NCI-H2081 treated with DMSO at 0.1 percent for 48 hours (cell line): ENCODE results near the gene SIPA1.
"Not testable (repeated sequence)": the region's sequence is repeated elsewhere in the genome, so short reads cannot be mapped to it uniquely, and the experiment has no call there.

Experiments used
- DNase-seq: peaks from one replicate; lab custom pipeline; 2025; lab: John Stamatoyannopoulos, UW

Gene SIPA1

GRCh38 chr11:65624931-65625627, 12.8 kb upstream of the SIPA1 start:
- DNase-seq: no peak

GRCh38 chr11:65625628-65626342, 12.1 kb upstream of the SIPA1 start:
- DNase-seq: no peak

DNA sequence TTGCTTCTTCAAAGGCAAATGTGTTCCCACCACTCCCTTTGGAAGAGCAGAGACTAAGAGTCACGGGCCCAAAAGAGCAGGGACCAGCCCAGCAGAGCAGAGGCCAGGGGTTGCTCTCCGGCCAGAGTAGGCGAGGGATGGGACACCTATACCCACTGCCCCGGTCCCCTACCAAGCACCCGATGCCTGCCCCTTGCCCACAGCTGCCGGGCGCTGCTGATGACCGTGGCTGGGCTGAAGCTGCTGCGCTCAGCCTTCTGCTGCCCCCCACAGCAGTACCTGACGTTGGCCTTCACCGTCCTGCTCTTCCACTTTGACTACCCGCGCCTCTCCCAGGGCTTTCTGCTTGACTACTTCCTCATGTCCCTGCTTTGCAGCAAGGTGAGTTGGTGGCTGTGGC, 10.7 kb upstream of the SIPA1 start:
- no peak for DNase-seq

DNA sequence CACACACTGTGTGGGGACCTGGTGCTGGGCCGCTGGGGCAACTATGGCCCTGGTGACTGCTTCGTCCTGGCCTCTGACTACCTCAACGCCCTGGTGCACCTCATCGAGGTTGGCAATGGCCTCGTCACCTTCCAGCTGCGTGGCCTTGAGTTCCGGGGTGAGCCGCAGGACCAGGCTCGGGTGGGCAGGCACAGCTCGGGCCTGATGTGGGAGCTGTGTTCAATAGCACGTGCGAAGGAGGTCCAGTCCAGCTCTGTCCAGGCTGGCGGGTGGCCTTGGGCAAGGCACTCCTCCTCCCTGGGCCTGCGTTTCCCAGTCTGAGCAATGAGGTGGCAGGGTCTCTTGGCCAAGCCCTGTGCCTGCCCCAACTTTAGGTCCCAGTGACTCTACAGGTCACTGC, 8.3 kb upstream of the SIPA1 start:
- no peak for DNase-seq

DNA sequence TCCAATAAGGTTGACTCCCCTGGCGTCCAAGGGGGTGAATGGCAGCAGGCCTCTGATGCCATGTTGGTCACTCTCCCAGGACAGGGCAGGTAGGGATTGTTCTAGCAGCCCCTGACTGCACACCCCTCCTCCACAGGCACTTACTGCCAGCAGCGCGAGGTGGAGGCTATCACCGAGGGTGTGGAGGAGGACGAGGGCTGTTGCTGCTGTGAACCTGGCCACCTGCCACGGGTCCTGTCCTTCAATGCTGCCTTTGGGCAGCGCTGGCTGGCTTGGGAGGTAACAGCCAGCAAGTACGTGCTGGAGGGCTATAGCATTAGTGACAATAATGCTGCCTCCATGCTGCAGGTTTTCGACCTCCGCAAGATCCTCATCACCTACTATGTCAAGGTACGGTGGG, 7.7 kb upstream of the SIPA1 start:
- no peak for DNase-seq

- no peak for DNase-seq
Observed at GRCh38 chr11:65633390-65634108, 4.4 kb upstream of the SIPA1 start.

- DNase-seq: no peak
Observed at GRCh38 chr11:65634109-65634436, 3.8 kb upstream of the SIPA1 start.

DNA sequence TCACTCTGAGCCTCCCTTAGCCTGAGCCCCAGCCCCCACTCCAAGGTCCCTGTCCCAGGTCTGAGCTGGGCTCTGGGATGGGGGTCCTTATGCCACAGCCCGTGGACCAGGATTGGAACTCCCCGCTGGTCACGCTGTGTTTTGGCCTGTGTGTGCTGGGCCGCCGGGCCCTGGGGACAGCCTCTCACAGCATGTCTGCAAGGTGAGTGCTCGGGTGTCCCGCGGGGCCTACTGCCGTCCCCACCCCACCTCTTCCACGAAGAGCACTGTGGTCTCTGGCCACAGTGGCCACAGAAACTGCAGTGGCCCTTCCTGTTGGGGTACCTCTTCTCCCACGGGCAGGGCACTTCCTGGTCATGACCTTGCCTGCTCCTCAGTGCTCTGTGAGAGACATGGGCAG, 3.5 kb upstream of the SIPA1 start:
- DNase-seq: no peak

- DNase-seq: no peak
Observed at GRCh38 chr11:65634905-65635731, 2.8 kb upstream of the SIPA1 start.

DNA sequence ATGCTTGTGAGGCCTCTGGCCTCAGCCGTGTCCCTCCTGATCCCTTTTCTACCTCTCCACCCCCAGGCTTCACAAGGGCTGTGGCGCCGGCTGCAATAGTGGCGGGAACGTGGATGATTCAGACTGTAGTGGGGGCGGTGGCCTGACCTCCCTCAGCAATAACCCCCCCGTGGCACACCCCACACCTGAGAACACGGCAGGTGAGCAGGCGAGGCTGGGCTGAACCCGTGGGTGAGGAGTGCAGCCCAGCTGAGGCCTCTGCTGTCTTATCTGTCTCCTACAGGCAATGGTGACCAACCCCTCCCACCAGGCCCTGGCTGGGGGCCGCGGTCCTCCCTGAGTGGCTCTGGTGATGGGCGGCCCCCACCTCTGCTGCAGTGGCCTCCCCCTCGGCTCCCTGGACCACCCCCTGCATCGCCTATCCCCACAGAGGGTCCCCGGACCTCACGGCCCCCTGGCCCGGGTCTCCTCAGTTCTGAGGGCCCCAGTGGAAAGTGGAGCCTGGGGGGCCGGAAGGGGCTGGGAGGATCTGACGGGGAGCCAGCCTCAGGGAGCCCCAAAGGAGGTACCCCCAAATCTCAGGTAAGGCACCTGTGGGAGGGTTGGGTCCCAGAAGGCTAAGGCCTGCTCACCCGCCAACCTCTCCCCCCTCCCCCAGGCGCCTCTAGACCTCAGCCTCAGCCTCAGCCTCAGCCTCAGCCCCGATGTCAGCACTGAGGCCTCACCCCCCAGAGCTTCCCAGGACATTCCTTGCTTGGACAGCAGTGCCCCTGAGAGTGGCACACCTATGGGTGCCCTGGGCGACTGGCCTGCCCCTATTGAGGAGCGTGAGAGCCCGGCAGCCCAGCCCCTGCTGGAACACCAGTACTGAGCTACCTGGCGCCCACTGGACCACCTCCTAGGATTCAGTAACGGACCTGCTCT, 1.5 kb upstream of the SIPA1 start:
- no peak for DNase-seq

DNA sequence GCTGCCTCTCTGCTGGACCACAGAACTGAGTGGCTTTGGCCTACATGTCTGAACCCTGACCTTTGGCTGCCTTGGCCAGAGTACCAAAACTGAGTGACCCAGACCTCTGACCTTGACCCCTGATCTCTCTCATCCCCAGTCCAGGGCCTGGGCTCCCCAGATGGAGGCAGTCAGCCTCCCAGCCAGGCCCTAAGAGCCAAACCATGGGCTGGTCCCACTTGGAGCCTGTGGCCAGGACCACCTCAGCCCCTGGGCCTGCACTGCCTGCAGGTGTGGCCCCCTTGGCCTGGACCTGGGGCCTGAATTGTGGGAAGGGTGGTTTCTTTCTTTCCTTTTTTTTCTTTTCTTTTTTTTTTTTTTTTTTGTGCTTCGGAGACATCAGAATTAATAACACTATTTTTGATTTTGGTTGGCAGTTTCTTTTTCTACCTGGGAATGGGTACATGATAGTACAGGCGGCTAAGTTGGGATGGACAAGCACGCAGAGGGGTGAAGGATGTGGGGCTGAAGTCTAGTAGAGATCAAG, 806 bp upstream of the SIPA1 start:
- DNase-seq: no peak

DNA sequence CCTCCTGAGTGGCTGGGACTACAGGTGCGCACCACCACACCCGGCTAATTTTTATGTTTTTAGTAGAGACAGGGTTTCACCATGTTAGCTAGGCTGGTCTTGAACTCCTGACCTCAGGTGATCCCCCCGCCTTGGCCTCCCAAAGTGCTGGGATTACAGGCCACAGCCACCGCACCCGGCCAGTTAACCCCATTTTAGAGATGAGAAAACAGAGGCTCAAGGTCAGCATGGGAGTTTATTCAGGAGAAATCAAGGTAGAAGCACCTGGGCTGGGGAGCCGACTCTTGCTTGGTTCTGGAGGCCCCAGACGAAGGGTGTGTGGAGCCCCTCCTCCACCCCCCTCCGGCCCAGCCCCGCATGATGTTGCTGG, 1.3 kb downstream of the SIPA1 start:
- DNase-seq: not testable (repeated sequence)

DNA sequence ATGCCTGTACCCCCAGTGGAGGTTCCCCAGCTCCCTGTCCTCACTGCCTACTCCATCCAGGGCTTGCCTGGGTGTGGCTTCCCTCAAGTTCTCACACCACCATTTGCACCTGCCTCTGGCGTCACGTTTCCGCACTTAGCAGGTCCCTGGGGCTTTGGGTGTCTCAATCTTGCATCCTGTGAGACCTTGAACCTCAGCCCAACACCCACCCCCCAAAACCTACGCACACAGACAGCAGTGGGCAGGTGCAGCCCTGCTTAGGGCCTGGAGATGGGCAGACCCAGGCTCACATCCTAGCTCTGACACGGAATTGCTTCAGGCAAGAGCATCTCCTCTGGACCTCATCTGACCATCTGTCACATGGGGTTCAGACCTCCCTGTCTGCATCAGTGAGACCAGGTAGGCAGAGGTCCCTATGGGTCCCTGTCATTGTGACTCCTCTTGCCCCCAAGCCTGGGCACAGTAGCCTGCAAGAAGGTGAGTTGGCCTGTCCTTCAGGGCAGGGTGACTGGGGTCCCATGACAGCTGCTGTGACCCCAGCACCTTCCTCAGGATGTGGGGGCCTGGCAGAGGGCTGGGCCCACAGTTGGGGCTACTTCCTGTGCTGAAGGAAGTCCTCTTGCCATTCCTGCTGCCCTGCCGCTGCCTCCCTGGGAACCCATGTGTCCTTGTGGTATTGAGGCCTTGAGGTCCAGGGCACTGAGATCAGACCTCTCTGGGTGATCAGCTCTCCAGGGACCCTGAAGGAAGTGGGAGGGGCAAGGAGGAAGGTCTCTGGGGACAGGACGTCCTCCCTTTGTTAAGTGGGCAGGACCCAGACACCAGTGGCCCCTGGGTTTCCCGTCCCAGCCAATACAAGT, 2.0 kb downstream of the SIPA1 start:
- no peak for DNase-seq

GRCh38 chr11:65640483-65641296, 2.8 kb downstream of the SIPA1 start:
- DNase-seq: no peak

- no peak for DNase-seq
Observed at GRCh38 chr11:65641297-65642013, 3.6 kb downstream of the SIPA1 start.

- DNase-seq: no peak
Observed at GRCh38 chr11:65642014-65642671, 4.2 kb downstream of the SIPA1 start.

DNA sequence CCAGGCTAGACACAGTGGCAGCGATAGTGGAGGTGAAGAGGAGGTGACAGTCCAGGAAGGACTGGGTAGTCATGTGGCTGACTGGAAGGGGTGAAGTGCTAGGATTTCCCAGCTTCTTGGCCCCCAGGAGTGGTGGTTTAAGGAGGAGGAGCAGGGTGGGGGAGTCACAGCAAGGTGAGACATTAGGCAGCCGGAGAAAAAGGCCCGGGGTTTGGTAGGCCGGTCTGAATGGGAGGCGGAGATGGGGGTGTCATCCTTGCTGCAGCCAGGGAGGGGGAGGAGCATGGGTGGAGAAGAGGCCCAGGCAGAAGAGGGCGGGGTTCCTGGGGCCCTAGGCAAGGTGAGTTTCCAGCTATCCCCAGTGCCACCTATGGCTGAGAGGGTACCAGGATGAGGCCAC, 6.1 kb downstream of the SIPA1 start:
- no peak for DNase-seq

DNA sequence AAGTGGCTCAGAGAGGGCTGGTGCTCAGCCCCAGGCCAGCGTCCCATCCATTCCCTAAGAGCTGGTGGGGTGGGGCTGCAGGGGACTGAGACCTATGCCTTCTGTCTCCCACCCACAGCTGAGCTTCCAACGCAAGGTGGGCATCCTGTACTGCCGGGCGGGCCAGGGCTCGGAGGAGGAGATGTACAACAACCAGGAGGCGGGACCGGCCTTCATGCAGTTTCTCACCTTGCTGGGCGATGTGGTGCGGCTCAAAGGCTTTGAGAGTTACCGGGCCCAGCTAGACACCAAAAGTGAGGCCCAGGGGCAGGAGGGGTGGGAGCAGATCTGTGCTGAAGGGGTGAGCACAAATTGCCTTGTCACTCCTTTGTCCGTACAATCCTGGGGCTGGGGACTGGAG, 6.9 kb downstream of the SIPA1 start:
- no peak for DNase-seq
